Ovary (tissue), 9 donors: ENCODE results near the gene DHRS3. TPM values are rescaled to one million over a fixed set of nuclear protein-coding genes. Genes with fewer than 3 reads are reported as not detected.

Source experiments
- DNase-seq, 5 donors: peaks; one replicate each; pipeline ENCODE4 v3.0.0-alpha.2; 2019 to 2020
- H3K27ac ChIP-seq, 2 donors: fragments of 200-600 bp; one replicate each; pipeline versions ENCODE4 v1.5.1 to v1.8.0; 2019 to 2022
- H3K27me3 ChIP-seq: fragments of 200-600 bp; one replicate; pipeline ENCODE4 v1.8.0; 2022
- H3K36me3 ChIP-seq: fragments of 200-600 bp; sonication (generic); one replicate; pipeline ENCODE4 v1.5.1; 2019
- H3K4me1 ChIP-seq: one replicate; pipeline ENCODE4 v1.8.1; 2013; ENCODE audit warnings: mild to moderate bottlenecking, moderate library complexity; ENCODE audit not compliant: insufficient read depth
- H3K4me3 ChIP-seq: fragments of 200-600 bp; sonication (generic); one replicate; pipeline ENCODE4 v1.5.1; 2017
- H3K9me3 ChIP-seq, 2 donors: fragments of 200-600 bp in 1 of 2; sonication (generic) in 1 of 2; one replicate each; pipeline versions ENCODE4 v1.5.1 to v1.8.1; 2013 to 2019; ENCODE audit warnings: mild to moderate bottlenecking in 1 of 2, moderate library complexity in 1 of 2
- EP300 ChIP-seq: sonication (generic); formaldehyde crosslinking; IDR thresholded peaks from one replicate; pipeline ENCODE4 v1.6.1; 2017; ENCODE audit warnings: antibody characterized with exemption
- POLR2A ChIP-seq: fragments of 450-650 bp; IDR thresholded peaks from one replicate; pipeline ENCODE4 v1.6.1; 2017; ENCODE audit warnings: antibody characterized with exemption, mild to moderate bottlenecking, moderate library complexity
- WGBS, 3 donors: extraction: QIAGEN DNeasy Blood & Tissue Kit in 1 of 3; methylation state at CpG; one replicate each; pipeline versions ENCODE4 v1.1.5 to v1.1.7; 2013 to 2017; 5-methylcytosine and 5-hydroxymethylcytosine counted together
- intact Hi-C, 4 donors: fragments of 100-400 bp; cut with DNase I; formaldehyde crosslinking; loops; one replicate each; pipeline versions ENCODE4 v1.11.0 to v1.15.1; 2022 to 2023
- polyA plus RNA-seq, 2 donors: library from polyadenylated mRNA; stranded (reverse); fragments of 200-250 nt in 1 of 2; fragments of 350-450 nt in 1 of 2; fragmentation: Illumina TruSeq in 1 of 2; extraction: RNeasy Lipid Tissue Mini Kit (QIAGEN cat#74804) in 1 of 2; gene quantifications; one replicate each; pipeline ENCODE4 v1.2.3, GENCODE V29; 2013 to 2014
- total RNA-seq, 7 donors: library from RNA; depleted of rRNA in 2 of 7; stranded (reverse); fragments of >200 nt in 2 of 7; fragmentation: NEBNext Ultra II Directional in 3 of 7; extraction: Animal tissue kit (Norgen Biotek cat#: 25700) in 3 of 7; gene quantifications; one replicate each; pipeline versions ENCODE4 v1.1.0 to v1.2.4, GENCODE V29; 2016 to 2023
- TF ChIP-seq, protein P1 (sequence below), 3 donors: fragments of 450-650 bp in 2 of 3; fragments of 200-600 bp in 1 of 3; IDR thresholded peaks; one replicate each; pipeline versions ENCODE4 v1.5.1 to v1.8.0; 2016 to 2022; ENCODE audit warnings: antibody characterized with exemption in 3 of 3, mild to moderate bottlenecking in 1 of 3
- donor health status: DM: no; HTN: no; CAD: no; lungs with moderate emphysema.
- donor health status: DM: no; HTN: no; CAD: no.
- donor health status: Bipolar disorder and iron deficiency.
- donor health status: DM: yes; HTN: yes; CAD: no.
- donor health status: DM: no; HTN: no; CAD: no.
- donor health status: DM: yes; HTN: yes; CAD: no.

DHRS3 gene
- total and polyA plus RNA-seq, 9 donors, result 25.8 to 92.3 (median 48.3) TPM

DNA sequence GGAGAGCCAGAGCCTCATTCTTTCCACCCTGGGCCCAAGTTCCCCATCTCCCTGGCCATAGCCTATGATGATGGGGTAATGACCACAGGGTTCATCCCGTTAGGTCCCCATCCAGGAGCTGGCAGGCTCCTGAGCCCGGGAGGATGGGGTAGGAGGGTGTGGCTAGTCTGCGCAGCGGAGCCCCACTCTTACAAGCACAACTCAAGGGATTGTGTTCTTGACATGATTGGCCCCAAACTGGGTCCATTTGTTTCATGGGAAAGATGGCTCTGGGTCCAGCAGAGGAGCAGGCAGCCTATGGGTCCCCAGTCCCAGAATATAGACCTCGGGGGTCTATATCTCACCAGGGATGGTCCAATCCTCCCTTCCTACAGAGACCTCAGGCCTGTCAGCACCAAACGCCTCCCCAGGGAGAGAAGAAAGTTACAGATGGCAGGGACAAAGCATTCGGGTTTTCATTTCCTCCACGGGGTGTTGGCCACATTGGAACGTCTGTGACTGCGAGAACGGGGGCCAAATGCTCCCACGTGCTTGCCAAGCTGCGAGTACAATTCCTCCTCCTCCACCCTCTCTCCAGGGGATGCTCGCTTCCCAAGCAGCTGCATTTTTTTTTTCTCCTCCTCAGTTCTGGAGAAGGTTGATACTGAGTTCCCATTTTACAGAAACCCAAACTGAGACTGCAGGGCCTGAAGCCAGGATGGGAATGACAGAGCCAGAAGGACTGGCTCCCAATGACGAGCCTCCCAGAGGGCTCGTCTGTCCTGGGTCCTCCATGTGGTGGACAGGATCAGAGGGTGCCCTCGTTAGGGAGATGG lies 71.0 kb downstream of the DHRS3 start:
- Histone ChIP-seq H3K4me3 (no peak overlapping the region), H3K4me1 (peaks cover 24% of the 10 kb centered on the region), H3K27me3 (no peaks in the 10 kb centered on the region), H3K36me3 (no peaks in the 10 kb centered on the region), H3K27ac (no peak overlapping the region), H3K9me3 (no peaks in the 10 kb centered on the region)
- peak in 3 of 5 donors; percentile 59 to 76 (median 67) for DNase-seq
- WGBS, 3 donors, result 43 to 54% (median 48%) methylated on average over 16 to 17 of the region's 17 CpGs
- TF ChIP-seq, protein P1, sequence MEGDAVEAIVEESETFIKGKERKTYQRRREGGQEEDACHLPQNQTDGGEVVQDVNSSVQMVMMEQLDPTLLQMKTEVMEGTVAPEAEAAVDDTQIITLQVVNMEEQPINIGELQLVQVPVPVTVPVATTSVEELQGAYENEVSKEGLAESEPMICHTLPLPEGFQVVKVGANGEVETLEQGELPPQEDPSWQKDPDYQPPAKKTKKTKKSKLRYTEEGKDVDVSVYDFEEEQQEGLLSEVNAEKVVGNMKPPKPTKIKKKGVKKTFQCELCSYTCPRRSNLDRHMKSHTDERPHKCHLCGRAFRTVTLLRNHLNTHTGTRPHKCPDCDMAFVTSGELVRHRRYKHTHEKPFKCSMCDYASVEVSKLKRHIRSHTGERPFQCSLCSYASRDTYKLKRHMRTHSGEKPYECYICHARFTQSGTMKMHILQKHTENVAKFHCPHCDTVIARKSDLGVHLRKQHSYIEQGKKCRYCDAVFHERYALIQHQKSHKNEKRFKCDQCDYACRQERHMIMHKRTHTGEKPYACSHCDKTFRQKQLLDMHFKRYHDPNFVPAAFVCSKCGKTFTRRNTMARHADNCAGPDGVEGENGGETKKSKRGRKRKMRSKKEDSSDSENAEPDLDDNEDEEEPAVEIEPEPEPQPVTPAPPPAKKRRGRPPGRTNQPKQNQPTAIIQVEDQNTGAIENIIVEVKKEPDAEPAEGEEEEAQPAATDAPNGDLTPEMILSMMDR (IDR thresholded peaks at IDR 0.05), result no peak
- no peak for TF ChIP-seq EP300
- no peak for TF ChIP-seq POLR2A
- intact Hi-C loops, result loop anchor here (5.0 to 10.0 kb wide), 7 partner anchors 48 to 142 kb away; partner anchors contain the start of gene DHRS3 (in 1 of the 4)

DNA sequence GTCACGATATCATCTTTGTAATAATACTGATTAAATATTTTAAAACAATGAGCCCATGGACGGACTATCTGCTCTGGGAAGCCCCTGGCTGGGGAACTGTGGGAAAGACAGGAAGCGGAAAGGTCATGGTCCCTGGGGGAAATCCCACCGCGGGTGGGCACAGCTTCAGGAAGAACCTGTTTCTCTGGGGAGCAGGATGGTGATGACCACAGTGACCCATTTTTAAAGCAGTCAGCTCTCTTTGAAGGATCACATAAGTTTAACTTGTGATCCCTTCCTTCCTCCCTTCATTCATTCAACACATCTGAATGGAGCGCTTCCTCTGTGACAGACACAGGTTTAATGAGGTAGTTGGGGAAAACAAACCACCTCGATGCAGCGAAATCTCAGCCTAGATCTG lies 73.0 kb downstream of the DHRS3 start:
- no peaks in the 10 kb centered on the region for H3K9me3 ChIP-seq
- intact Hi-C loops, result loop anchor here (5.0 to 10.0 kb wide), 8 partner anchors 50 to 140 kb away; partner anchors contain the start of gene DHRS3 (in 2 of the 4)
- no peaks in the 10 kb centered on the region for H3K36me3 ChIP-seq
- H3K4me1 ChIP-seq, result peaks cover 36% of the 10 kb centered on the region
- 50 to 59% (median 55%) methylated on average over 8 of the region's 8 CpGs for WGBS, 3 donors
- no peak overlapping the region for H3K27ac ChIP-seq
- TF ChIP-seq POLR2A (no peak), EP300 (no peak)
- TF ChIP-seq, protein P1 (IDR thresholded peaks at IDR 0.05), result no peak
- no peak overlapping the region for H3K4me3 ChIP-seq
- H3K27me3 ChIP-seq, result no peaks in the 10 kb centered on the region
- DNase-seq, result peak in 1 of 5 donors; percentile 33

DNA sequence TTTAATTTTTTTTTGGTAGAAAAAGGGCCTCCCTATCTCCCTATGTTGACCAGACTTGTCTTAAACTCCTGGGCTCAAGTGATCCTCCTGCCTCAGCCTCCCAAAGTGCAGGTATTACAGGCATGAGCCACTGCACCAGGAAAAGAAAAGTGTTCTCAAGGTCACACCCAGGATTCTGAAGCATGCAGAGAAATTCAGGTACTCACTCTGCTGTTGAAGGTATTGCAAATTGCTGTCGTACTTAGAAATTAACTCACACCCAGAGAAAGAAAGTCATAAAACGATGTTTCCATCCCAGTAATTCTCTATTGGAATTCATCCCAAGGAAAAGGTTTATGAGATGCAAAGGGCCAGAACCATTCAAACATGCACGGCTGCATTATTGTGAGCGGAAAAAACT lies 73.7 kb downstream of the DHRS3 start:
- intact Hi-C loops, result loop anchor here (5.0 to 10.0 kb wide), 7 partner anchors 50 to 140 kb away; partner anchors contain the start of gene DHRS3 (in 2 of the 4)
- WGBS, 3 donors, result 62 to 68% (median 67%) methylated on average over 4 of the region's 4 CpGs
- Histone ChIP-seq H3K36me3 (no peaks in the 10 kb centered on the region), H3K27ac (no peak overlapping the region), H3K4me1 (peaks cover 35% of the 10 kb centered on the region), H3K4me3 (no peak overlapping the region), H3K9me3 (no peaks in the 10 kb centered on the region), H3K27me3 (no peaks in the 10 kb centered on the region)
- DNase-seq, result no peak
- no peak for TF ChIP-seq POLR2A
- no peak for TF ChIP-seq EP300
- TF ChIP-seq, protein P1 (IDR thresholded peaks at IDR 0.05), result no peak

DNA sequence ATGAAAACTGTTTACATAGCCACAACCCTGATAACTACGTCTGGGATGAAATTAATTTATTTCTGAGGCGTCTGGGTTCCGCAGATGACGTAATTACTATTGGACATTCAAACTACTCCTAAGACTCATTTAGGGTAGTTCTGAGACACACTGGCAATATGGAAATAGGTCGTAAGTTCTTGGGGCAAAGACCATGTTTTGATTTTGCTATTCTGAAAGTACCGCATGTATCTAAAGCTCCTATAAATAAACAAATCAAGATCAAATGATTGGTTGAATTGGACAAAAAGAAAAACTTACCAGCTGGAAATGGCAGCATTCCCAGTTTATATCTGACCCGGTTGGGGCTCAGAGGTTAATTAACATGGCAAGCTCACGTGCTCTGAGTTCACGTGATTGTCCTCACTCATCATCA lies 74.3 kb downstream of the DHRS3 start:
- no peak overlapping the region for H3K27ac ChIP-seq
- intact Hi-C loops, result loop anchor here (5.0 to 10.0 kb wide), 7 partner anchors 51 to 139 kb away; partner anchors contain the start of gene DHRS3 (in 2 of the 4)
- no peaks in the 10 kb centered on the region for H3K9me3 ChIP-seq
- DNase-seq, result no peak
- H3K4me1 ChIP-seq, result peaks cover 34% of the 10 kb centered on the region
- H3K27me3 ChIP-seq, result no peaks in the 10 kb centered on the region
- 60 to 70% (median 62%) methylated on average over 9 of the region's 9 CpGs for WGBS, 3 donors
- no peaks in the 10 kb centered on the region for H3K36me3 ChIP-seq
- TF ChIP-seq, protein P1 (IDR thresholded peaks at IDR 0.05), result no peak
- no peak for TF ChIP-seq EP300
- no peak for TF ChIP-seq POLR2A
- H3K4me3 ChIP-seq, result no peak overlapping the region
